Activated T-helper 2 cell treated with anti-CD3 and anti-CD28 coated beads, Interferon-gamma antibody, Interleukin-2, Interleukin-4, amounts not matched to agents 10 μg/mL and 5 μg/mL and 100 μg/mL, durations not matched to agents 14 hours and 24 hours and 36 hours (primary cell): Measurements from ENCODE around the gene PHLPP1. TPM values are rescaled to one million over a fixed set of nuclear protein-coding genes. Genes with fewer than 3 reads are reported as not detected.

Experiments
- DNase-seq: peaks from one replicate; pipeline ENCODE4 v3.0.0; 2021; ENCODE audit warnings: low spot score
- H3K27ac Mint-ChIP-seq: one replicate; pipeline ENCODE4 v1.8.0; 2021; ENCODE audit warnings: mixed read lengths
- H3K27me3 Mint-ChIP-seq: one replicate; pipeline ENCODE4 v1.8.0; 2021; ENCODE audit warnings: low read depth, mixed read lengths
- H3K36me3 Mint-ChIP-seq: one replicate; pipeline ENCODE4 v1.8.0; 2021; ENCODE audit warnings: low read depth, mixed read lengths
- H3K4me1 Mint-ChIP-seq: one replicate; pipeline ENCODE4 v1.8.0; 2021; ENCODE audit warnings: low read depth, mixed read lengths
- H3K4me3 Mint-ChIP-seq: one replicate; pipeline ENCODE4 v1.8.0; 2021; ENCODE audit warnings: low read depth, mild to moderate bottlenecking, moderate library complexity, mixed read lengths
- H3K9me3 Mint-ChIP-seq: one replicate; pipeline ENCODE4 v1.8.0; 2021; ENCODE audit warnings: mixed read lengths
- intact Hi-C: fragments of 100-400 bp; cut with micrococcal nuclease; formaldehyde crosslinking; loops from one replicate; pipeline ENCODE4 v1.15.1; 2023
- total RNA-seq: library from RNA; stranded (reverse); gene quantifications from 2 replicates; pipeline ENCODE4 v1.2.3, GENCODE V29; 2022

Gene PHLPP1
- total RNA-seq, 1 donor from 2014 or later: 31.1 TPM

DNA sequence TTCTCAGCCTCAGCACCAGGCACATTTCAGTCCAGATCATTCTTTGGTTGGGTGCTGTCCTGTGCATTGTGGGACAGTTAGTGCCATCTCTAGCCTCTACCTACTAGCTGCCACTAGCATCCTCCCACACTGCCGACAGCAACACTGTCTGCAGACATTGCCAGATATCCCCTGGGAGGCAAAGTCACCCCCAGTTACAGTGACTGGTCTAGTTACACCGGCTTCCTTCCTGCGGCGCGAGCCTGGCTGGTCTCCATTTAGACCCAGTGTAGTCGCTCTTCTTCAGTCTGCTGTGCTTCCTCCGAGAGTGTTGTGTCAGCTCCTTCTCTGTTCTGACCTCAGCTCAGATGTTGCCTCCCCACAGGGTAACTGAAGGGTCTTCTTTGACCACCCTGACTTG is 283.1 kb downstream of the PHLPP1 start:
- Mint-ChIP-seq H3K9me3 (no peaks in the 10 kb centered on the region), H3K27ac (no peak overlapping the region), H3K27me3 (peaks cover 12% of the 10 kb centered on the region), H3K36me3 (no peaks in the 10 kb centered on the region), H3K4me3 (no peak overlapping the region), H3K4me1 (no peaks in the 10 kb centered on the region)
- intact Hi-C loops: no loop called here
- DNase-seq: no peak

GRCh38 chr18:62999392-62999791 is 284.1 kb downstream of the PHLPP1 start:
- Mint-ChIP-seq H3K4me3 (no peak overlapping the region), H3K4me1 (no peaks in the 10 kb centered on the region), H3K9me3 (no peaks in the 10 kb centered on the region), H3K27me3 (peaks cover 7% of the 10 kb centered on the region), H3K27ac (no peak overlapping the region), H3K36me3 (no peaks in the 10 kb centered on the region)
- intact Hi-C loops: no loop called here
- no peak for DNase-seq

- Mint-ChIP-seq H3K27ac (no peak overlapping the region), H3K27me3 (peaks cover 6% of the 10 kb centered on the region), H3K4me3 (no peak overlapping the region), H3K9me3 (no peaks in the 10 kb centered on the region), H3K36me3 (no peaks in the 10 kb centered on the region), H3K4me1 (no peaks in the 10 kb centered on the region)
- intact Hi-C loops: no loop called here
- DNase-seq: no peak
Observed at GRCh38 chr18:62999921-63000320, 284.6 kb downstream of the PHLPP1 start.

- Mint-ChIP-seq H3K9me3 (no peaks in the 10 kb centered on the region), H3K36me3 (no peaks in the 10 kb centered on the region), H3K27me3 (peaks cover 5% of the 10 kb centered on the region), H3K27ac (no peak overlapping the region), H3K4me1 (no peaks in the 10 kb centered on the region), H3K4me3 (no peak overlapping the region)
- no peak for DNase-seq
- intact Hi-C loops: no loop called here
Observed at GRCh38 chr18:63000839-63001238, 285.5 kb downstream of the PHLPP1 start.

GRCh38 chr18:63001861-63002260 is 286.5 kb downstream of the PHLPP1 start:
- no peak for DNase-seq
- Mint-ChIP-seq H3K9me3 (no peaks in the 10 kb centered on the region), H3K27ac (no peak overlapping the region), H3K4me1 (no peaks in the 10 kb centered on the region), H3K4me3 (no peak overlapping the region), H3K27me3 (peaks cover 1% of the 10 kb centered on the region), H3K36me3 (no peaks in the 10 kb centered on the region)
- intact Hi-C loops: no loop called here

GRCh38 chr18:63002305-63002704 is 287.0 kb downstream of the PHLPP1 start:
- H3K27me3 Mint-ChIP-seq: peaks cover under 1% of the 10 kb centered on the region
- H3K9me3 Mint-ChIP-seq: no peaks in the 10 kb centered on the region
- H3K27ac Mint-ChIP-seq: no peak overlapping the region
- no peak overlapping the region for H3K4me3 Mint-ChIP-seq
- DNase-seq: no peak
- intact Hi-C loops: no loop called here
- H3K36me3 Mint-ChIP-seq: no peaks in the 10 kb centered on the region
- no peaks in the 10 kb centered on the region for H3K4me1 Mint-ChIP-seq

GRCh38 chr18:63002803-63003445 is 287.6 kb downstream of the PHLPP1 start:
- H3K27ac Mint-ChIP-seq: no peak overlapping the region
- H3K9me3 Mint-ChIP-seq: no peaks in the 10 kb centered on the region

DNA sequence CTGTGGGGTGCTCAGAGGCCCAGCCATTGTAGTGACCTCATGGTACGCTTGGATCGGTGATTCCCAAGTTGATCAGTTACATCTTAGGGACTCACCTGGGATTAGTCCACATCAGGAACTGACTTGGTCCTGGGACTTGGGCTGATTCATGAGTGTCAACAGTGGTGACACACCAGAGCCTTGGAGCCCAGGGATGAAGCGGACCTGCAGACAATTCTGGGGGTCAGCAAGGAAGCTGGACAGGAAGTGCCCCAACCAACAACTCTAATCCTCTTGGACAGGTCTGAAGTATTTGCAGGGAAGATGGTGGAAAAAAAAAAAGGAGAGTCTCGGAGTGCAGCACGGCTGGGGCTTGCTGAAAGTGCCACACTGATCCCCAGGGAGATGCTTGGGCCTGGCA is 288.6 kb downstream of the PHLPP1 start:
- no peaks in the 10 kb centered on the region for H3K36me3 Mint-ChIP-seq
- no peak overlapping the region for H3K27ac Mint-ChIP-seq
- no peaks in the 10 kb centered on the region for H3K9me3 Mint-ChIP-seq
- intact Hi-C loops: no loop called here
- H3K27me3 Mint-ChIP-seq: peaks cover 4% of the 10 kb centered on the region
- DNase-seq: no peak
- no peak overlapping the region for H3K4me3 Mint-ChIP-seq
- H3K4me1 Mint-ChIP-seq: no peaks in the 10 kb centered on the region

More at GRCh38 chr18:63002803-63003445, 287.6 kb downstream of the PHLPP1 start:
- H3K4me1 Mint-ChIP-seq: no peaks in the 10 kb centered on the region
- no peaks in the 10 kb centered on the region for H3K27me3 Mint-ChIP-seq
- intact Hi-C loops: no loop called here
- H3K36me3 Mint-ChIP-seq: no peaks in the 10 kb centered on the region
- no peak for DNase-seq
- no peak overlapping the region for H3K4me3 Mint-ChIP-seq

GRCh38 chr18:63004466-63005089 is 289.2 kb downstream of the PHLPP1 start:
- H3K9me3 Mint-ChIP-seq: no peaks in the 10 kb centered on the region
- H3K4me3 Mint-ChIP-seq: no peak overlapping the region
- H3K4me1 Mint-ChIP-seq: no peaks in the 10 kb centered on the region
- no peaks in the 10 kb centered on the region for H3K36me3 Mint-ChIP-seq
- DNase-seq: no peak
- H3K27me3 Mint-ChIP-seq: peaks cover 6% of the 10 kb centered on the region
- intact Hi-C loops: no loop called here
- H3K27ac Mint-ChIP-seq: no peak overlapping the region

GRCh38 chr18:63005306-63005705 is 290.0 kb downstream of the PHLPP1 start:
- H3K4me1 Mint-ChIP-seq: no peaks in the 10 kb centered on the region
- DNase-seq: no peak
- H3K9me3 Mint-ChIP-seq: no peaks in the 10 kb centered on the region
- no peak overlapping the region for H3K27ac Mint-ChIP-seq
- intact Hi-C loops: no loop called here
- H3K27me3 Mint-ChIP-seq: peaks cover 12% of the 10 kb centered on the region
- H3K36me3 Mint-ChIP-seq: no peaks in the 10 kb centered on the region
- H3K4me3 Mint-ChIP-seq: no peak overlapping the region

GRCh38 chr18:63007231-63007630 is 291.9 kb downstream of the PHLPP1 start:
- peaks cover 24% of the 10 kb centered on the region for H3K27me3 Mint-ChIP-seq
- no peaks in the 10 kb centered on the region for H3K4me1 Mint-ChIP-seq
- H3K4me3 Mint-ChIP-seq: no peak overlapping the region
- H3K36me3 Mint-ChIP-seq: no peaks in the 10 kb centered on the region
- H3K9me3 Mint-ChIP-seq: no peaks in the 10 kb centered on the region
- intact Hi-C loops: no loop called here
- DNase-seq: no peak
- no peak overlapping the region for H3K27ac Mint-ChIP-seq

GRCh38 chr18:63016270-63016669 is 300.9 kb downstream of the PHLPP1 start:
- DNase-seq: no peak
- Mint-ChIP-seq H3K36me3 (peaks cover 6% of the 10 kb centered on the region), H3K27ac (no peak overlapping the region), H3K4me3 (no peak overlapping the region), H3K4me1 (no peaks in the 10 kb centered on the region), H3K27me3 (peaks cover 55% of the 10 kb centered on the region), H3K9me3 (peaks cover 12% of the 10 kb centered on the region)
- intact Hi-C loops: loop anchor here (1.0 to 5.0 kb wide), 7 partner anchors 57 to 423 kb away; no protein-coding TSS in a partner anchor

- intact Hi-C loops: loop anchor here (2.0 to 5.0 kb wide), 4 partner anchors 56 to 190 kb away; no protein-coding TSS in a partner anchor
- no peaks in the 10 kb centered on the region for H3K4me1 Mint-ChIP-seq
- H3K27me3 Mint-ChIP-seq: peaks cover 54% of the 10 kb centered on the region
- no peak for DNase-seq
- H3K36me3 Mint-ChIP-seq: peaks cover 6% of the 10 kb centered on the region
- H3K4me3 Mint-ChIP-seq: no peak overlapping the region
- no peak overlapping the region for H3K27ac Mint-ChIP-seq
- H3K9me3 Mint-ChIP-seq: peaks cover 12% of the 10 kb centered on the region
Observed at GRCh38 chr18:63017076-63017475, 301.7 kb downstream of the PHLPP1 start.
